ENCODE measurements around the gene LRP1B.

The LRP1B gene

GRCh38 chr2:141736466-141736865 is 394.4 kb downstream of the LRP1B start:
- no peak for DNase-seq

- DNase-seq, result no peak
These were observed 401.9 kb downstream of the LRP1B start for GRCh38 chr2:141728886-141729285.

GRCh38 chr2:141728142-141728541 is 402.7 kb downstream of the LRP1B start:
- no peak for DNase-seq

DNA sequence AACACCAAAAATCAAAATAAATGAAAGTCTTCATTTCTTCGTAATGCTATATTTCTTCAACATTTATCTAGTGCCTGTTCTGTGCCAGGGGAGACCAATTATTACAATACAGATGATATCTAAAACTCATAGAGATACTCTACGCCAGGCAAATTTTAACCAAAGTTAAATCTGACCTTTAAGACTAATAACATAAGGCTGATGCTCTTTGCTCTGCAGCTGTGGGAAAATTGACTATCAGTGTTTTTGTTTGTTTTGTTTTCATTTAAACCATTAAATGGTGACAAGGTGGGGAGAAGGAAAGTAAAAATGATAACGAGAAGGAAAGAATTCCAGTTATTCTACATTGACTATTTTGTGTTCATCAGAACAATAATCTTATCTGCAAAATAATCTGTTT is 406.4 kb downstream of the LRP1B start:
- DNase-seq, result no peak

DNA sequence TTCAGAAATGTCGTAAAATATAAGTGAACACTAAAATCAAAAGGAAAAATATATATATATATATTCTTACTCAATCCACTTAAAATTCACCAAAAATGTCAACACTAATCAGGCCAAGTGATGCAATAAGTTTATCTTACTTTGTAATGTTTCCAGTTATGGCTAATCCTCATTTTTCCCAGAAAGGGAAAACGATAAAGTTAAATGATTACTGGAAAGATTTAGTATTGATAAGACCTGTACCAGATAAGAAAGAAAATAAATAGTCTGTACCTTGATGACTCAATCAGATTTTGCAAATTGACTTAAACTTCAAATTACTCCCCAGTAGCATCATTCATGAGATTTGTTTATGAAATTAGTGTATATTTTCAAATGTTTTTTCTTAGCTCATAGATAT is 407.0 kb downstream of the LRP1B start:
- no peak for DNase-seq

DNA sequence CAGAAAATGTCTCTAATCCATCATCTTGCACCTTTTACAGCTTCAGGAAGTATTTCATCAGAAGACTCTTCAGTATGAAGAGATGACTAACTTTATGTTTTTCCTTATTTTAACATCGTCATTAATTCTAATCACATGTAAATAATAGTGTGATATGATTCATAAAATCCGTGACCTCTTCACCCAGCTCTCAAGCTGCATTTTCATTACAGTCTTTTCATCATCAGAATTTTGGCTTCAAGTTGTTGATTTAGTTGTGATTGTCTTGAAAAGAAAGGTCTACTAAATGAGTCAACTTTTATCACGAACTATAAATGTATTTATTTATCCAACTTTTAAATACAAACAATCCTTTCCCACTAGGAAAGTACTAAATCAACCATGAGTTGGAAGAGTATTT is 410.3 kb downstream of the LRP1B start:
- no peak for DNase-seq

DNA sequence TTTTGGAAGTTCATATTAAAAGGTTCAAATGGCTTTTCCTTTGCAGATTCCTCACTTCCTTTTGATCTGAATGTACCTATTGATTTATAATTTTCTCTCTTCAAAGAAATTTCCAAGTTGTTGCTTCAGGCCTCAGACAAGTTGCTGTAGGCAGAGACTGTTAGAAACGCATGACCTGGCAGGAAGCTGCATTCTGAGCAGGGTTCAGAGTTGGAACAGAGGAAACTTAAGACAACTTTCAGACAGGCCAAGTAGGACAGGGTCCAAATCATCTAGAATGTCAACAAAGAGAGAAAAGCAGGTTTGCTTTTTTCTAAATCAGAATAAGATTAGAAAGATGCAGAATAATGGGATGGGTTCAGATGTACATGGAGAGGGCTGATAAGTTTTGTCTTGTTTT is 416.3 kb downstream of the LRP1B start:
- no peak for DNase-seq

DNA sequence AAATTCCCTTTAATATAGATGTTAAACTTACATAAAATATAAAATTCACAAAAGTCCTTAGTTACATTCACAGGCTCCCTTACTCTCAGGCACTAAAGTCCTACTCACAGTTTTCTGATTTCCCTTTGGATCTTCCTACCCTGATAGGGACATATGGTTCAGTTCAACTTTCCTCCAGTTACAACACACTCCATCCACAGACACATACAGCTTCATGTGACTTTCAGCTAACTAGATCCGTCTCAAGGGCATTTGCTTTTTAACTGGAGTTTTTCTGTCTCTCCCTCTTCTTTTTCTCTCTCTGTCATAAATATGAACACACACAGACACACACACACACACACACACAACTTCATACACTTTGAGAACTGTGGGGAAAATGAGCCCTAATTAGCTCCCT is 419.2 kb downstream of the LRP1B start:
- no peak for DNase-seq

- no peak for DNase-seq
These were observed 420.1 kb downstream of the LRP1B start for GRCh38 chr2:141710589-141711239.

GRCh38 chr2:141709756-141710155 is 421.1 kb downstream of the LRP1B start:
- DNase-seq, result no peak

DNA sequence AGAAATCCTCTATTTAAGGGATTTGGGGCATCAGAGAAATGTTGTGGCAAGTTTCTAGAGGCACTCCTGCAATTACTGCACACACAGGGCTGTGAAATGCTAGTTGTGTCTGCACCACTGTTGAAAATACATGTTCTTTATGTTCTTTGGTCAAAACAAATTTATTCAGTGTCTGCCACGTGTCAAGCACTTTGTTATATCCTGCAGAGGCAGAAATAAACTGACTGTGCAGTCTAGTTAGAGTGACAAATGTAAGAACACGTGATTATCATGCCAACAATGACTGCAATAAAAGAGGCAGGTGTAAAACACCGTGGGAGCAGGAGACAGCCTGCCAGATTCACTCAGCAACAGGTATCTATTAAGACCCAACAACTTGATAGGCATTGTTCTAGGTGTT is 423.3 kb downstream of the LRP1B start:
- DNase-seq, result no peak

- DNase-seq, result no peak
These were observed 426.3 kb downstream of the LRP1B start for GRCh38 chr2:141704541-141704940.

- DNase-seq, result no peak
These were observed 427.3 kb downstream of the LRP1B start for GRCh38 chr2:141703501-141703900.

DNA sequence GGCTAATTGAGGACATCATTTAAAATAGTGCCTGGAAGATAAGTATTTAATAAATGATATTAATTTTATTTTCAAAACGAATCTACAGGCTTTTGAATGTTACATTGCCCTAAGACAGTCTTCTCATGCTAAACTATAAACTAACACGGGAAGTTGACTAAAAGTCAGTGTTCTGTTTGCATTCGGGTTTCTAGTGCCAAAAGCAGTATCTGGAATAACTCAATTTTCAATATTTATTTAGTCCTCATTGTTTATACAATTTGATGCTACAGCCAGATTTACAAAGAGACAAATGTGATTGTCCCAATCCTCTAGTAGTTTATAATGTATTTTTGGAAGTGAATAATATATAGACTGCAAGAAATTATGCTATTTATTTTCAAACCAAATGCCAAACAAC is 429.2 kb downstream of the LRP1B start:
- no peak for DNase-seq

DNA sequence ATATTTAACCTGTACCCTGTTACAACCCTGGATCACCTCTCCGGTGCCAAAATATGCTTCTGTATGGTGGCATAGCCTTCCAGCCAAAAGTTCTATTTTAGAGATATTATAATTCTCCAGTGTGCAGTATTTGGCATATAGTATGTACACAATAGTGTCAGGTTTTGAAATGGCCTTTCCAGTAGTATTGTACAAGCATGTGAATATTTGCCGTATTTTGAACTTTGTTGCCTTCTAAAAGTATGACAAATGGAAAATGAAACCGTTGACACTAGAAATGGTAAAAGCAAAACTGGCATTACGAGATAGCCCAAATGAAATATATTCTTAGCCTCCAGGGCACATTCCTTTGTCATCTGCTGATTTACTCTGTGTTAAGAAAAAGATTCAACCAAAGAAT is 431.2 kb downstream of the LRP1B start:
- no peak for DNase-seq

DNA sequence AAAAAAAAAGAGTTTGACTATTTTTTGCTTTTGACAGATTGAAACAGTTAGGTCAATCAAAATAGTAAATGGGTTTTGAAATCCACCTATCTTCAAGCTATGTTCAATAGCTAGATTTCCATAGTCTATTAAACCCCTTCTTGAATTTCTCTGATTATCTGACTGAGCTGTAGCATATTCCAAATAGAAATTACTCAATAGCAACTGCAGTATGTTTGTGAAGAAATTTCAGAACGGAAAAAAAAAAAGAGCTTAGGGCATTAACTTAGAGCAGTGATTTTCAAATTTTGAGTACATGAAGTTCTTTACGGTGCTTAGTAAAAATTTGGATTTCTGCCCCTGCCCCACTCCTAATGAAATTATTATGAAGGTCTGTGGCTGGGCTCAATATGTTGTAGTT is 432.3 kb downstream of the LRP1B start:
- no peak for DNase-seq

- DNase-seq, result no peak
These were observed 433.8 kb downstream of the LRP1B start for GRCh38 chr2:141697035-141697434.

DNA sequence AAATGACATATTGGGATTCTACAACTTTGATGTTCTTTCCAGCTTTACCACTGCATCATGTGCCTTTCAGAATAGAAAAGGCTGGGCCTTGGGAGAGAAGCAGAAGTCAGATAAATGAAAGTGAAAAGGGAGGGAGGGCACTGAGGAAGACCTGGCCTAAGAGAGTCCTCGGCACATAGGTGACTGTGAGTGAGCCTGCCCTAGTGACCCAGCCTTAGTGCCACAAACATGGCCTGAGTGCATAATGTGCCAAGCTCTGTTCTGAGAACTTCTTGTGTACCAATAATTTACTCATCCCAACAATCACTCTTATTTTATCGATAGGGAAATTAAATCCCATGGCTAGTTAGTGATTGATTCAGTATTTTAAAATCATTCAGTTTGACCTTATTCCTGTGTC is 436.6 kb downstream of the LRP1B start:
- DNase-seq, result no peak

- no peak for DNase-seq
These were observed 438.0 kb downstream of the LRP1B start for GRCh38 chr2:141692829-141693228.

DNA sequence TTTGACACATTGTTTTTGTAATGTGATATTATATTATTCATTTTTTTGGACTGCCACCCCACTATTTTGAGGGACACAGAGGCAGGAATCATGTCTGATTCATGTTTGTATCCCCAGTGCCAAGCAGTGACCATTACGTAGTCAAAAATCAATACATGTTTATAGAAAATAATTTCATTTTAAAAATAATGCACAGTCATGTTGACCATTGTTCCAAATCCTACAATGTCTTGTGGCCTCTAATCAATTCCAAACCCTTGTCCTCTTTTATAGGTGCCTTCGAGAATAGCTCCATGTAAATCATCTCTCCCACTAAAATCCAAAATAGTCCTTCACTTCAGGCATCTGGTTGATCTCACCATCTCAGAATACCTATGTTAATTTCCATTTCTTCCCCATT is 454.7 kb downstream of the LRP1B start:
- DNase-seq, result no peak

- no peak for DNase-seq
These were observed 464.6 kb downstream of the LRP1B start for GRCh38 chr2:141666191-141666590.

GRCh38 chr2:141660232-141660631 is 470.6 kb downstream of the LRP1B start:
- DNase-seq, result no peak

GRCh38 chr2:141654311-141654710 is 476.5 kb downstream of the LRP1B start:
- DNase-seq, result no peak

DNA sequence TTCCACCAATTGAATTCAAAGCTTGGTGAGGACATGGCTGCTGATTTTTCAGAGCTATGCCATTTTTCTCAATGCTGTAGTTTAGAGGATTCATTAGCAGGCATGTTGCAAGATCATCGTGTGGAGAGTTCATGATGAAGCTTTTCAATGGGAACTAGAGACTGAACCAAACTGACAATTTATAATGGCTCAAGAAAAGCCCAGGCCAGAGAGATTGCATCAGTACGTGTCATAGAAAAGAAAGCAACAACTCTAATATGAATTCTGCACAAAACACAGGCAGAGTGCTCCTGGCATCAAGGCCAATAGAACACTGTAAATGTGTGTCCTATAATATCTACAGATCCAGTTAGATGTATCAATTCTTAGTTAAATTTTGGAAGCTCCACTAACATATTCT is 477.6 kb downstream of the LRP1B start:
- no peak for DNase-seq

GRCh38 chr2:141652308-141652707 is 478.5 kb downstream of the LRP1B start:
- DNase-seq, result no peak

GRCh38 chr2:141647353-141647752 is 483.5 kb downstream of the LRP1B start:
- DNase-seq, result no peak

Measured in stimulated activated CD8-positive, alpha-beta memory T cell treated with anti-CD3 and anti-CD28 coated beads, Interleukin-4, amount 100 ng/mL, for 48 hours (primary cell).